ENCODE measurements around the gene CRACR2B.

GRCh38 chr11:797296-798092 is 30.2 kb upstream of the CRACR2B start:
- TF ChIP-seq POLR2AphosphoS5 (IDR thresholded peaks at IDR 0.05), result peak; percentile 51 to 83 (median 69)
- TF ChIP-seq, protein P1, sequence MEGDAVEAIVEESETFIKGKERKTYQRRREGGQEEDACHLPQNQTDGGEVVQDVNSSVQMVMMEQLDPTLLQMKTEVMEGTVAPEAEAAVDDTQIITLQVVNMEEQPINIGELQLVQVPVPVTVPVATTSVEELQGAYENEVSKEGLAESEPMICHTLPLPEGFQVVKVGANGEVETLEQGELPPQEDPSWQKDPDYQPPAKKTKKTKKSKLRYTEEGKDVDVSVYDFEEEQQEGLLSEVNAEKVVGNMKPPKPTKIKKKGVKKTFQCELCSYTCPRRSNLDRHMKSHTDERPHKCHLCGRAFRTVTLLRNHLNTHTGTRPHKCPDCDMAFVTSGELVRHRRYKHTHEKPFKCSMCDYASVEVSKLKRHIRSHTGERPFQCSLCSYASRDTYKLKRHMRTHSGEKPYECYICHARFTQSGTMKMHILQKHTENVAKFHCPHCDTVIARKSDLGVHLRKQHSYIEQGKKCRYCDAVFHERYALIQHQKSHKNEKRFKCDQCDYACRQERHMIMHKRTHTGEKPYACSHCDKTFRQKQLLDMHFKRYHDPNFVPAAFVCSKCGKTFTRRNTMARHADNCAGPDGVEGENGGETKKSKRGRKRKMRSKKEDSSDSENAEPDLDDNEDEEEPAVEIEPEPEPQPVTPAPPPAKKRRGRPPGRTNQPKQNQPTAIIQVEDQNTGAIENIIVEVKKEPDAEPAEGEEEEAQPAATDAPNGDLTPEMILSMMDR (IDR thresholded peaks at IDR 0.05 in 8 of 11, conservative IDR thresholded peaks at IDR 0.05 in 3 of 11), result no peak

All from spleen (tissue), 7 donors.